Measurements from ENCODE around the gene NPL.

The NPL gene

DNA sequence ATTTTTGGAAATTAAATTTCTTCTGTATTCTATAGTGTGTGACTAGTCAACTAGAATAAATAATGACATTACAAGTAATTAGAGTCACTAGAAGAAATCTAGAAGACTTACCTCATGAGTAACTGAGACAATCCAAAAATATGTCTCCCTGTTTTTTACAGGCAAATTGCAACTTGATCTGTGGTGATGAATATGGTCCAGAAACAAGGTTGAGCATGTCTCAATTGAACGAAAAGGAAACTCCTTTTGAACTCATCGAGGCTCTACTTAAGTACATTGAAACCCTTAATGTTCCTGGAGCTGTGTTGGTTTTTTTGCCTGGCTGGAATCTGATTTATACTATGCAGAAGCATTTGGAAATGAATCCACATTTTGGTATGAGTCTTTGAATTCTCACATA lies 86.3 kb downstream of the NPL start:
- DNase-seq: no peak

DNA sequence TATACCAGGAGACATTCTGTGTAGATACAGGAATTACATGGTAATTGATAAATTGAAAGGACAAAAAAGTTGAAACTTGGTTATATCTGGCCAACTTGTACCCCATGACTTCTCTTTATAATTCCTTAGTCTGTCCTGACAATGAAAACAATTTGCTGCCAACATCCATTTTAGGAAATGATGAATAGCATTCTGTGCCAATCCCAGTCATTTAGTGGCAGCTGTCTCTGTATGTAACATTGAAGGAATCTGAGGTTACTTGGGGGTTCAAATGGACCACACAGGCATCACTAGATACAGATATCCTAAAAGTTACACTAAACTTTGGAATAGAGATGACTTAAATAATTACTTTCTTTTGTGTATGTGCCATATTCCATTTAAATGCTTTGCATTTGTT lies 87.8 kb downstream of the NPL start:
- no peak for DNase-seq

DNA sequence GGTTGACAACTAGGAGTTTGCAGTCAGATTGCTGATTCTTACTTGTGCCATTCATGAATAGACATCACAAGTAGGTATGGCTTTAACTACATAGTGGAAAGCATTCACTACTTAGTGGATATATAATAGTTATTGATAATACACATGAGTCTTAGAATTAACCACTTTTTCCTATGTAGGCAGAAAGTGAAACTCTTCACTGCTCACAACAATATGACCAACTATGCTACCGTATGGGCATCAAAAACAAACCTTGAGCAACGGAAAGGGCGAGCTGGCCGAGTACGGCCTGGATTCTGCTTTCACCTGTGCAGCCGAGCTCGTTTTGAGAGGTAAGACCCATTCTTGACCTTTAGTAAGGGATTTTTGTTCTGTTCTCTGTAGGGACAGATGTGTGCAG lies 88.3 kb downstream of the NPL start:
- no peak for DNase-seq

Data from NCI-H187 treated with DMSO at 0.1 percent for 48 hours (cell line).